Endothelial cell of umbilical vein (primary cell): ENCODE data around the gene NRBP1.

Source experiments
- EZH2 ChIP-seq: IDR thresholded peaks from 2 replicates; pipeline ENCODE4 v1.6.1; 2012; ENCODE audit warnings: borderline replicate concordance, low read depth, mild to moderate bottlenecking, moderate library complexity, low read length, inconsistent platforms; ENCODE audit not compliant: severe bottlenecking
- GATA2 ChIP-seq: IDR thresholded peaks from 2 replicates; pipeline ENCODE4 v1.7.0; 2011; ENCODE audit warnings: low read depth, mild to moderate bottlenecking, moderate library complexity, mixed read lengths, low read length; ENCODE audit not compliant: insufficient read length, insufficient read depth
- JUN ChIP-seq: IDR thresholded peaks from 2 replicates; pipeline ENCODE4 v1.6.1; 2011; ENCODE audit warnings: borderline replicate concordance, low read depth; ENCODE audit not compliant: insufficient read length, insufficient read depth
- MYC ChIP-seq: IDR thresholded peaks from one replicate; pipeline ENCODE4 v1.6.1; 2011; ENCODE audit warnings: mild to moderate bottlenecking, low read depth, low read length
- POLR2A ChIP-seq: IDR thresholded peaks from 2 replicates; pipeline ENCODE4 v1.6.1; 2012; ENCODE audit warnings: low read depth, mild to moderate bottlenecking, control low read depth, low read length
- POLR2AphosphoS5 ChIP-seq: IDR thresholded peaks from 2 replicates; pipeline ENCODE4 v1.6.1; 2012; ENCODE audit warnings: low read depth, mild to moderate bottlenecking, control low read depth, low read length, moderate library complexity; ENCODE audit not compliant: insufficient read depth
- TF ChIP-seq, protein P1 (sequence below), 2 donors: IDR thresholded peaks; 1 replicate in 1 of 2; 2 replicates in 1 of 2; pipeline ENCODE4 v1.5.1; 2011; ENCODE audit warnings: low read length in 2 of 2, mild to moderate bottlenecking in 2 of 2, moderate library complexity in 2 of 2, control low read depth in 1 of 2, inconsistent platforms in 1 of 2, low read depth in 1 of 2; ENCODE audit not compliant: insufficient read depth in 1 of 2; ENCODE audit errors: extremely low read depth in 1 of 2
- TF ChIP-seq, protein P2 (sequence below): IDR thresholded peaks from 2 replicates; pipeline ENCODE4 v1.6.1; 2011; ENCODE audit not compliant: insufficient read depth, insufficient read length

DNA sequence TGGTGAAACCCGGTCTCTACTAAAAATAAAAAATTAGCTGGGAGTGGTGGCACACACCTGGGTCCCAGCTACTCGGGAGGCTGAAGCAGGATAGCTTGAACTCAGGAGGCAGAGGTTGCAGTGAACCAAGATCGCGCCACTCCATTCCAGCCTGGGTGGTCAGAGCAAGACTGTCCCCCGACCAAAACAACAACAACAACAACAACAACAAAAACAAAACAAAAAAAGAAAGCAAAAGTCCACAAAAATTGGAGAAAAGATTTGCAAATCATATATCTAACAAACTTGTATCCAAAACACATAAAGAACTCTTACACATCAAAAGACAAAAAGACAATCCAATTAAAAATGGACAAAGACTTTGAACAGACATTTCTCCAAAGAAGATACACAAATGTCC lies 29.5 kb upstream of the NRBP1 start:
- TF ChIP-seq, protein P1, sequence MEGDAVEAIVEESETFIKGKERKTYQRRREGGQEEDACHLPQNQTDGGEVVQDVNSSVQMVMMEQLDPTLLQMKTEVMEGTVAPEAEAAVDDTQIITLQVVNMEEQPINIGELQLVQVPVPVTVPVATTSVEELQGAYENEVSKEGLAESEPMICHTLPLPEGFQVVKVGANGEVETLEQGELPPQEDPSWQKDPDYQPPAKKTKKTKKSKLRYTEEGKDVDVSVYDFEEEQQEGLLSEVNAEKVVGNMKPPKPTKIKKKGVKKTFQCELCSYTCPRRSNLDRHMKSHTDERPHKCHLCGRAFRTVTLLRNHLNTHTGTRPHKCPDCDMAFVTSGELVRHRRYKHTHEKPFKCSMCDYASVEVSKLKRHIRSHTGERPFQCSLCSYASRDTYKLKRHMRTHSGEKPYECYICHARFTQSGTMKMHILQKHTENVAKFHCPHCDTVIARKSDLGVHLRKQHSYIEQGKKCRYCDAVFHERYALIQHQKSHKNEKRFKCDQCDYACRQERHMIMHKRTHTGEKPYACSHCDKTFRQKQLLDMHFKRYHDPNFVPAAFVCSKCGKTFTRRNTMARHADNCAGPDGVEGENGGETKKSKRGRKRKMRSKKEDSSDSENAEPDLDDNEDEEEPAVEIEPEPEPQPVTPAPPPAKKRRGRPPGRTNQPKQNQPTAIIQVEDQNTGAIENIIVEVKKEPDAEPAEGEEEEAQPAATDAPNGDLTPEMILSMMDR (IDR thresholded peaks at IDR 0.05; ENCODE audit: extremely low read depth in 1 of 2, insufficient read depth in 1 of 2, low read depth in 1 of 2, low read length in 2 of 2) = no peak
- TF ChIP-seq POLR2AphosphoS5 (no peak), JUN (no peak), POLR2A (no peak), EZH2 (no peak), MYC (no peak), GATA2 (no peak)
- TF ChIP-seq, protein P2, sequence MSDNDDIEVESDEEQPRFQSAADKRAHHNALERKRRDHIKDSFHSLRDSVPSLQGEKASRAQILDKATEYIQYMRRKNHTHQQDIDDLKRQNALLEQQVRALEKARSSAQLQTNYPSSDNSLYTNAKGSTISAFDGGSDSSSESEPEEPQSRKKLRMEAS = no peak
